CD4-positive, CD25-positive, alpha-beta regulatory T cell (primary cell): Measurements from ENCODE around the gene DBF4B. TPM values are rescaled to one million over a fixed set of nuclear protein-coding genes. Genes with fewer than 3 reads are reported as not detected.
A peak's percentile ranks its signal among the peaks of the same experiment; 100 is the strongest.

Experiments
- ATAC-seq, 2 donors: fragments of 150-1000 bp; cut with Tn5 transposase; one replicate each; pipeline ENCODE4 v1.10.0; 2021; ENCODE audit warnings: low read depth in 2 of 2, moderate number of reproducible peaks in 2 of 2, moderate library complexity in 1 of 2
- DNase-seq, 3 donors: peaks; one replicate each; pipeline versions ENCODE4 v3.0.0 to v3.0.0-alpha.2; 2012 to 2022; ENCODE audit warnings: mixed read lengths in 1 of 3
- H3K27ac ChIP-seq: one replicate; pipeline ENCODE4 v1.7.0; 2013; ENCODE audit warnings: mild to moderate bottlenecking, low read length; ENCODE audit not compliant: insufficient read depth, poor library complexity, severe bottlenecking
- H3K27me3 ChIP-seq: one replicate; pipeline ENCODE4 v1.7.0; 2013; ENCODE audit warnings: low read length; ENCODE audit not compliant: control insufficient read depth, insufficient read depth
- H3K36me3 ChIP-seq: one replicate; pipeline ENCODE4 v1.7.0; 2013; ENCODE audit warnings: mild to moderate bottlenecking, low read length, moderate library complexity; ENCODE audit not compliant: control insufficient read depth, insufficient read depth
- H3K4me1 ChIP-seq: 2 replicates; pipeline ENCODE4 v1.7.0; 2013; ENCODE audit warnings: mild to moderate bottlenecking, low read length; ENCODE audit not compliant: insufficient read depth, control insufficient read depth, poor library complexity, severe bottlenecking
- H3K4me3 ChIP-seq: one replicate; pipeline ENCODE4 v1.7.0; 2013; ENCODE audit warnings: low read depth, mild to moderate bottlenecking, low read length, moderate library complexity
- H3K9me3 ChIP-seq, 2 experiments: 1 replicate in 1 of 2; 2 replicates in 1 of 2; pipeline ENCODE4 v1.7.0; 2013; ENCODE audit warnings: low read length in 2 of 2, mild to moderate bottlenecking in 1 of 2, moderate library complexity in 1 of 2; ENCODE audit not compliant: control insufficient read depth in 2 of 2
- H3K27ac Mint-ChIP-seq, 3 donors: one replicate each; pipeline ENCODE4 v1.8.0; 2020 to 2022; ENCODE audit warnings: mild to moderate bottlenecking in 3 of 3, mixed read lengths in 3 of 3, moderate library complexity in 2 of 3
- H3K27me3 Mint-ChIP-seq: one replicate; pipeline ENCODE4 v1.8.0; 2022; ENCODE audit warnings: mild to moderate bottlenecking, mixed read lengths
- H3K36me3 Mint-ChIP-seq: one replicate; pipeline ENCODE4 v1.8.0; 2020; ENCODE audit warnings: mixed read lengths
- H3K4me1 Mint-ChIP-seq, 4 donors: one replicate each; pipeline ENCODE4 v1.8.0; 2020 to 2022; ENCODE audit warnings: mixed read lengths in 4 of 4, mild to moderate bottlenecking in 1 of 4
- H3K4me3 Mint-ChIP-seq, 4 donors: one replicate each; pipeline ENCODE4 v1.8.0; 2020 to 2022; ENCODE audit warnings: mild to moderate bottlenecking in 4 of 4, mixed read lengths in 4 of 4, moderate library complexity in 3 of 4
- H3K9me3 Mint-ChIP-seq, 7 donors: one replicate each; pipeline ENCODE4 v1.8.0; 2020 to 2022; ENCODE audit warnings: mixed read lengths in 7 of 7, mild to moderate bottlenecking in 3 of 7, moderate library complexity in 2 of 7
- polyA plus RNA-seq, 4 donors: library from polyadenylated mRNA; unstranded; fragments of 300-500 nt; fragmentation: Illumina TruSeq; gene quantifications; one replicate each; pipeline ENCODE4 v1.2.3, GENCODE V29; 2021
- total RNA-seq: library from RNA; stranded (reverse); gene quantifications from one replicate; pipeline ENCODE4 v1.2.3, GENCODE V29; 2022

DBF4B gene
- total and polyA plus RNA-seq, 5 donors from 2014 or later, result 0.25 to 5.0 (median 1.2) TPM

DNA sequence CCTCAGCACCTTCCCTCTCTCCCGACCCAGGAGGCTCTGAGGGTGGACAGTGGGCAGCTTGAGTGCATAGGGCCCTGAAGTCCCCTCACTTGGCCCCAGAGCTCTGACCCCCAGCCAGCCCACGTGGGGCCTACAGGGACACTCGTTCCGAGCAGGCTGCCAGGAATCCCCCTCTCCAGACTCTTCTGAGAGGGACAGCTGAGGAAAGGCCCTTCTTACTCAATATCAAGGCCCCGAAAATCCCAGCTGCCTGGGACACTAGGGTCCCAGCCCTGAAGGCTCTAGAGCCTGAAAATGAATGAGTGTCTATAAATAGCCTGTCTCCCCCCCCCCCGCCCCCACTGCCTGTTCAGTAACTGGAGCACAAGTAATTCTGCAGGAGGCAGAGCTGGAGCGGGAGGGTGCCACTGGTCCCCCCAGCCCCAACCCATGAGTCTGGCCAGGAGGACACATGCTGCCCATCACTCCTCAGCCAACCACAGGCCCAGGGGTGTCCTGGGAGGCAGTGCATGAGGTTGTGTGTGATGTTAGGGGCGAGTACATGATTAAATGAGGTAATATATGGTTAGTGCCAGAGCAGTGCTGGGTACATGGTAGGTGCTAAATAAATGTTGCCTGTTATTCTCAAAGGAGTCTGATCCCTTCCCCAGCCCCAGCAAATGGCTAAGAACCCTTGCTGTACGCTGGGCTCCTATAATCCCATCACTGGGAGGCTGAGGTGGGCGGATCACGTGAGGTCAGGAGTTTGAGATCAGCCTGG, 61.9 kb downstream of the DBF4B start:
- peaks cover 0 to 4% (median under 1%) of the 10 kb centered on the region in 4 donors for H3K4me1 Mint-ChIP-seq
- H3K4me3 ChIP-seq, result no peak overlapping the region
- H3K4me1 ChIP-seq, result peaks cover 8% of the 10 kb centered on the region
- peaks cover 18% of the 10 kb centered on the region for H3K27me3 Mint-ChIP-seq
- H3K36me3 Mint-ChIP-seq, result no peaks in the 10 kb centered on the region
- no peak for ATAC-seq
- H3K9me3 ChIP-seq, result no peaks in the 10 kb centered on the region
- H3K9me3 Mint-ChIP-seq, result no peaks in the 10 kb centered on the region
- H3K36me3 ChIP-seq, result no peaks in the 10 kb centered on the region
- no peak for DNase-seq
- no peaks in the 10 kb centered on the region for H3K27me3 ChIP-seq
- H3K27ac Mint-ChIP-seq, result no peak overlapping the region
- H3K27ac ChIP-seq, result no peak overlapping the region
- H3K4me3 Mint-ChIP-seq, result peak overlapping the region in 1 of 4 donors; percentile 13

DNA sequence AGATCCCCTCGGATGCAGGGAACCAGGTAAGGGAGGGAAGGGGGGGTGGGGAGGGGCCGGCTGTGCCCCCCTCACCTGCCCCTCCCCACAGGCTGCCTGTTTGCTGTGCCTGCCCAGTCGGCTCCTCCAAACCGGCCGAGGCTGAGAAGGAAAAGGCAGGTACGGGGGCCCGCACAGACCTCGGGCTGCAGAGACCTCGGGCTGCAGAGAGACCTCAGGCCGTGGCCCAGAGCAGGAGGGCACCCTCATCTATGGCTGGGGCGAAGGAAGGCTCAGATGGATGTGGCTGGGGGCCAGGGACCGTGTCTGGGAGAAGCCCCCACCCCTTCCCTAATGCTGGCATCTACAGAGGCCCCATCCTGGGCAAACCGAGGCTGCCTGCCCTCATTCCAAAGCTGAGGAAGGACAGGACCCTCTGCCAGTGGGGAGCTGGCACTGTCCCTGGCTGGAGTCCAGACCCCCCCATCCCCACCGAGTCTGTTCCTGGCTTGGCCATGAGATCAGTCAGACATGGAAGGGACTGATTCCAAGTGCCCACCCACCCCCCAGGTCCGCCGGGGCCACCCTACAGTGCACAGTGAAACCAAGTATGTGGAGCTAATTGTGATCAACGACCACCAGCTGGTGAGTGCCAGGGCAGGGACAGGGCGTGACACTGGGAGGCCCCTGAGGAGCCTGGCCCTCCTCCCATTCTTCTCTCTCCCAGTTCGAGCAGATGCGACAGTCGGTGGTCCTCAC, 64.0 kb downstream of the DBF4B start:
- H3K4me3 ChIP-seq, result no peak overlapping the region
- H3K27me3 Mint-ChIP-seq, result peaks cover 7% of the 10 kb centered on the region
- ATAC-seq (no peak), DNase-seq (no peak)
- H3K4me3 Mint-ChIP-seq, result no peak overlapping the region
- no peaks in the 10 kb centered on the region for H3K36me3 Mint-ChIP-seq
- H3K36me3 ChIP-seq, result no peaks in the 10 kb centered on the region
- H3K9me3 ChIP-seq, result no peaks in the 10 kb centered on the region
- H3K27ac ChIP-seq, result no peak overlapping the region
- H3K27ac Mint-ChIP-seq, result no peak overlapping the region
- no peaks in the 10 kb centered on the region for H3K27me3 ChIP-seq
- H3K4me1 Mint-ChIP-seq, result peaks cover 0 to 17% (median 2%) of the 10 kb centered on the region in 4 donors
- H3K4me1 ChIP-seq, result peaks cover 17% of the 10 kb centered on the region
- H3K9me3 Mint-ChIP-seq, result no peaks in the 10 kb centered on the region

GRCh38 chr17:44773140-44773539, 64.7 kb downstream of the DBF4B start:
- no peak overlapping the region for H3K4me3 Mint-ChIP-seq
- Histone ChIP-seq H3K4me1 (peaks cover 17% of the 10 kb centered on the region), H3K9me3 (no peaks in the 10 kb centered on the region), H3K4me3 (no peak overlapping the region), H3K27me3 (no peaks in the 10 kb centered on the region), H3K27ac (no peak overlapping the region), H3K36me3 (no peaks in the 10 kb centered on the region)
- H3K4me1 Mint-ChIP-seq, result peaks cover 0 to 17% (median 2%) of the 10 kb centered on the region in 4 donors
- H3K36me3 Mint-ChIP-seq, result no peaks in the 10 kb centered on the region
- ATAC-seq (no peak), DNase-seq (no peak)
- H3K27me3 Mint-ChIP-seq, result peaks cover 7% of the 10 kb centered on the region
- H3K9me3 Mint-ChIP-seq, result no peaks in the 10 kb centered on the region
- no peak overlapping the region for H3K27ac Mint-ChIP-seq

DNA sequence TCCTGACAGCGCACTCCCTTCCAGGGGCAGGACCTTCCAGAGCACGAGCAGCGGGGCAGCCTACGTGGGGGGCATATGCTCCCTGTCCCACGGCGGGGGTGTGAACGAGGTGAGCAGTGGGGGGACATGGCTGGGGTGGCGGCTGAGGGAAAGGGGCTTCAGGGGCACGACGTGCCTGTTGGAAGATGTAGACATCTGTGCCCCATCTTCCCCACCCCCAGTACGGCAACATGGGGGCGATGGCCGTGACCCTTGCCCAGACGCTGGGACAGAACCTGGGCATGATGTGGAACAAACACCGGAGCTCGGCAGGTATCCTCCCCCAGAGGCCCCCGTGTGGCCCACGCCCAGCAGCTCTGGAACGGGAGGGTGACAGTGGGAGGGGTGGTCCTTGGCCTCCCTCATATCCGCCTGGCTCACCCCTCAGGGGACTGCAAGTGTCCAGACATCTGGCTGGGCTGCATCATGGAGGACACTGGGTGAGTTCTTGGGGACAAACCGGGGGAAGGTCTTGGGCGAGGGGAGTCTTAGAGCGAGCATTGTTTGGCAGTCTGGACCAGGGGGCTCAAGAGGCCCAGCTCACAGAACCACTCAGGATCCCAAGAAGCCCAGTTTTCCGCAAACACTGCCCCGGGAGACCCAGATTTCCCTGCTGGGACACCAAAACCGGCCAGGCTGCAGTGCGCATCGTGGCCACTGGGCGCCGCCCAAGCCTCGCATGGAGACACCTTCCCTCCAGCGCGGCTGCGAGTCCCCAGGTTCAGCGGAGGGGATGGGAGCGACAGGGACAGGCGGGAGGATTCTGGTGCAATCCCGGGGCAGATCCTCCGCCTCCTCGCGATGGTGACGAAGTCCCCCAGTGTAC, 66.0 kb downstream of the DBF4B start:
- no peaks in the 10 kb centered on the region for H3K36me3 Mint-ChIP-seq
- Histone ChIP-seq H3K36me3 (no peaks in the 10 kb centered on the region), H3K27me3 (no peaks in the 10 kb centered on the region), H3K4me3 (peak overlapping the region; percentile 37), H3K9me3 (no peaks in the 10 kb centered on the region), H3K4me1 (peaks cover 25% of the 10 kb centered on the region), H3K27ac (peak overlapping the region; percentile 58)
- ATAC-seq (peak; percentile 38 to 46), DNase-seq (peak; percentile 76 to 82 (median 79))
- H3K27me3 Mint-ChIP-seq, result peaks cover 7% of the 10 kb centered on the region
- H3K4me1 Mint-ChIP-seq, result peaks cover 0 to 22% (median 6%) of the 10 kb centered on the region in 4 donors
- H3K4me3 Mint-ChIP-seq, result peak overlapping the region; percentile 90 to 98 (median 94)
- peak overlapping the region in 1 of 3 donors; percentile 85 for H3K27ac Mint-ChIP-seq
- no peaks in the 10 kb centered on the region for H3K9me3 Mint-ChIP-seq

DNA sequence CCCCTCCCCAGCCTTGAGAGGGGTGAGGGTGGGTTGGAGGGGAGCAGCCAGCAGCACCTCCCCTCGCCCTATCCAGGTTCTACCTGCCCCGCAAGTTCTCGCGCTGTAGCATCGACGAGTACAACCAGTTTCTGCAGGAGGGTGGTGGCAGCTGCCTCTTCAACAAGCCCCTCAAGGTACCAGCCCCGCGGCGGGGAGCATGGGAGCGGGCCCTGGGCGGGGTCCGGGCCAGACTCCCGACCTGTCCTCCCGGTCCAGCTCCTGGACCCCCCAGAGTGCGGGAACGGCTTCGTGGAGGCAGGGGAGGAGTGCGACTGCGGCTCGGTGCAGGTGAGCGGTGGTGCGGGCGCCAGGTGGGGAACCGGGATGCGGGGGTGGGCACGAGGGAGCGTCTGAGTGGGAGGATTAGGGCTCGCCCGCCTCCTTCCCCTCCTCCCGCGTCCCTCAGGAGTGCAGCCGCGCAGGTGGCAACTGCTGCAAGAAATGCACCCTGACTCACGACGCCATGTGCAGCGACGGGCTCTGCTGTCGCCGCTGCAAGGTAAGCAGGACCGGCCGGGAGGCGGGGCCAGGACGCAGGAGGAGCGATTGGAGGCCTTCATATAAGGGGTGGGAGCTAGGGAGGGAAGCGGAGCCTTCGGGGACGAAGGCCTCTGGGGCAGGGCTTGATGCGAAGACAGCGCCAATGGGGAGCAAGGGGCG, 66.8 kb downstream of the DBF4B start:
- H3K27ac Mint-ChIP-seq, result peak overlapping the region in 1 of 3 donors; percentile 85
- peaks cover 5% of the 10 kb centered on the region for H3K27me3 Mint-ChIP-seq
- peak overlapping the region; percentile 58 for H3K27ac ChIP-seq

GRCh38 chr17:44775838-44776621, 67.6 kb downstream of the DBF4B start:
- H3K4me1 Mint-ChIP-seq, result peaks cover 0 to 23% (median 6%) of the 10 kb centered on the region in 4 donors
- H3K27me3 Mint-ChIP-seq, result no peaks in the 10 kb centered on the region
- Histone ChIP-seq H3K27me3 (no peaks in the 10 kb centered on the region), H3K27ac (peak overlapping the region; percentile 58), H3K36me3 (no peaks in the 10 kb centered on the region), H3K4me3 (peak overlapping the region; percentile 67), H3K9me3 (no peaks in the 10 kb centered on the region), H3K4me1 (peaks cover 27% of the 10 kb centered on the region)
- H3K36me3 Mint-ChIP-seq, result no peaks in the 10 kb centered on the region
- ATAC-seq (peak in 1 of 2 donors; percentile 4), DNase-seq (no peak)
- peak overlapping the region in 2 of 3 donors; percentile 38 to 82 for H3K27ac Mint-ChIP-seq
- H3K4me3 Mint-ChIP-seq, result peak overlapping the region; percentile 90 to 98 (median 94)
- no peaks in the 10 kb centered on the region for H3K9me3 Mint-ChIP-seq

More for the DNA sequence above, 66.8 kb downstream of the DBF4B start:
- no peaks in the 10 kb centered on the region for H3K9me3 Mint-ChIP-seq
- Histone ChIP-seq H3K36me3 (no peaks in the 10 kb centered on the region), H3K4me1 (peaks cover 27% of the 10 kb centered on the region), H3K27me3 (no peaks in the 10 kb centered on the region), H3K4me3 (peak overlapping the region; percentile 37), H3K9me3 (no peaks in the 10 kb centered on the region)
- peaks cover 0 to 23% (median 6%) of the 10 kb centered on the region in 4 donors for H3K4me1 Mint-ChIP-seq
- peak overlapping the region; percentile 90 to 98 (median 94) for H3K4me3 Mint-ChIP-seq
- peak; percentile 93 to 98 (median 97) for DNase-seq
- peak; percentile 92 to 95 for ATAC-seq
- no peaks in the 10 kb centered on the region for H3K36me3 Mint-ChIP-seq
